ENCODE results near the gene TUNAR.

Gene TUNAR

DNA sequence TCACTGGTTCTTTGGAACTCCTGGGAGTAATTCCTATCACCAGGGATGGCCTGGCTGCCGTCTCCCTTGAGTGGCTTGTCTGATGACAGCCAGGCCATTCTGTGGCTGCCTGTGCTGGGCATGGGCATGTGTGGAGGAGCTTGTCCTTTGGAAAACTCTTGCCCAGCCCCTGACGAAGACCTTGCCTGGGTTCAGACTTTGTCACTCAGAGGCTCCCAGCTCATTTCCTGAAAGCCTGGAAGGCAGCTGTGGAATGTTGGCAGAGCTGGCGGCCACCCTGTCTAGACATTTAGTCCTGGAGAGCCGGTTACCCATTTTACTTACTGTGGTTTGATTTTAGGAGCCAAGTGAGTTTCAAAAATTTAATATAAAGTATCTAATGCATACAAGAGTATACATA, 34.0 kb downstream of the TUNAR start:
- no peaks in the 10 kb centered on the region for H3K36me3 ChIP-seq
- H3K27me3 ChIP-seq: peaks cover 5% of the 10 kb centered on the region; the same call in 1 of the 2 replicates
- TF ChIP-seq CTCF (IDR thresholded peaks at IDR 0.05; ENCODE audit: low read depth, low read length): no peak
- H3K9me3 ChIP-seq: no peaks in the 10 kb centered on the region
- H3K4me3 ChIP-seq (ENCODE audit: low read depth, low read length): no peak overlapping the region
- no peak for DNase-seq
- no peaks in the 10 kb centered on the region for H3K4me1 ChIP-seq

DNA sequence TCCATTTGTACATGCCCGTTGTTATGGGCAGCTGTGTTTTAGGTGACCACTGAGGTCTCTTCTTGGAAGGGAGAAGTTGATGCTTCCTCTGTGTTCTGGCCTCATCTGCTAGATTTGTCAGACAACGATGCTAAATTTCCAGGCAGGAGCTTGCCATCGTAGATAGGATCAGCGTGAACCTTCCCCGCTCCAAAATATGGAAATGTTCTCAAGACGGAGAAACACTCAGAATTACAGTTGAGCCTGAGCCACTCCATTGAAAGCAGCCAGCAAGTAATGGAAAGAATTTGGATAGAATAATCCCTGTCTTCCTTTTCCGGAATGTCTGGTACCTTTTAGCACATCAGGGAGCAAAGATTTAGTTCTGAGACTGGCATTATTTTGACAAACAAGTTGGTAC, 34.8 kb downstream of the TUNAR start:
- Histone ChIP-seq H3K9me3 (no peaks in the 10 kb centered on the region), H3K4me3 (ENCODE audit: low read depth, low read length) (no peak overlapping the region), H3K36me3 (no peaks in the 10 kb centered on the region), H3K27me3 (peaks cover 5% of the 10 kb centered on the region; the same call in 1 of the 2 replicates), H3K4me1 (no peaks in the 10 kb centered on the region)
- TF ChIP-seq CTCF (IDR thresholded peaks at IDR 0.05; ENCODE audit: low read depth, low read length): no peak
- no peak for DNase-seq

GRCh38 chr14:95915330-95915729, 38.7 kb downstream of the TUNAR start:
- no peak for DNase-seq
- Histone ChIP-seq H3K4me1 (no peaks in the 10 kb centered on the region), H3K4me3 (ENCODE audit: low read depth, low read length) (no peak overlapping the region), H3K9me3 (no peaks in the 10 kb centered on the region), H3K36me3 (no peaks in the 10 kb centered on the region), H3K27me3 (peaks cover 5% of the 10 kb centered on the region; the same call in 1 of the 2 replicates)
- no peak for TF ChIP-seq CTCF (IDR thresholded peaks at IDR 0.05; ENCODE audit: low read depth, low read length)

DNA sequence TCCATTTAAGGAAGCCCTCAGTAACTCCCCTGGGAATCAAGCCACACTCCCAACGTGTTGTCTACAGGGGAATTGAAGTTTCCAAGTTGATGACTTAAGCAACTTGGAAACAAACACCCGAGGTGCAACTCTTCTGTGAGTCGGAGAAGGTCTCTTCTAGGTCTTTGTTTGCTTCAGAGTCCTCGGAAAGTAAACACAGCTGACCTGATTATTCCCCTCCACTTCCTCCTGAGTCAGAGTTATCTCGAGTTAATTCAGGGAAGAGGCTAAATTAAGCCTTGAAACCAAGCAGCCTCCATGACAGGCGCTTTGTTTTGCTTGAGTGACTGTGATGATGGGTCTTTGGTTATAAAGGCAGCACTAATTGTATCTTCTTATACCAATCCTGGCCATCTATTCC, 41.8 kb downstream of the TUNAR start:
- no peaks in the 10 kb centered on the region for H3K9me3 ChIP-seq
- H3K4me3 ChIP-seq (ENCODE audit: low read depth, low read length): no peak overlapping the region
- no peak for DNase-seq
- TF ChIP-seq CTCF (IDR thresholded peaks at IDR 0.05; ENCODE audit: low read depth, low read length): no peak
- H3K4me1 ChIP-seq: no peaks in the 10 kb centered on the region
- no peaks in the 10 kb centered on the region for H3K36me3 ChIP-seq
- H3K27me3 ChIP-seq: no peaks in the 10 kb centered on the region

DNA sequence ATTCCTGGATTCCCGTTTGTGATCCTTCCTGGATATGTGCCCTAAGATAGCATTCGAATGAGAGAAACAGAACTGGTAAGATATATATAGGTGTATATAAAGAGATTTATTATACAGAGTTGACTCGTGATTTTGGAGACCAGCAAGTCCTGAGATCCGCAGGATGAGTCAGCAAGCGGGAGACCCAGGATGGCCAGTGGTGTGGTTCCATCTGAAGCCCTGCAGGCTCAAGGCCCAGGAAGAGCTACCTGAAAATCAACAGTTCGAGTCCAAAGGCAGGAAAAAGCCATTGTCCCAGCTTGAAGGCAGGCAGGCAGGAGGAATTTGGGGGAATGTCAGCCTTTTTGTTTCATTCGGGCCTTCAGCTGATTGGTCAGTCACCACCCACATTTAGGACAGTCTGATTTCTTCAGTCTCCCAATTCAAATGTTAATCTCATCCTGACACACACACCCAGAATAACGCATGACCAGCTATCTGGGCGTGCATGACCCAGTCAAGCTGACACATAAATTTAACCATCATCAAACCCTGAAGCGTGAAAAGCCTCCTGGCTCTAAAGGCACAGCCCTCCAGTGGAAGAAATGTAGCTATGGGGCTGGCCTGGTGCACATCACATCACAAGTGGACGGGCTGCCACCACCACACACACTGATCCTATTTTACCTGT, 44.3 kb downstream of the TUNAR start:
- Histone ChIP-seq H3K4me1 (no peaks in the 10 kb centered on the region), H3K9me3 (no peaks in the 10 kb centered on the region), H3K4me3 (ENCODE audit: low read depth, low read length) (no peak overlapping the region), H3K36me3 (no peaks in the 10 kb centered on the region), H3K27me3 (peaks cover 3% of the 10 kb centered on the region)
- no peak for DNase-seq
- no peak for TF ChIP-seq CTCF (IDR thresholded peaks at IDR 0.05; ENCODE audit: low read depth, low read length)

DNA sequence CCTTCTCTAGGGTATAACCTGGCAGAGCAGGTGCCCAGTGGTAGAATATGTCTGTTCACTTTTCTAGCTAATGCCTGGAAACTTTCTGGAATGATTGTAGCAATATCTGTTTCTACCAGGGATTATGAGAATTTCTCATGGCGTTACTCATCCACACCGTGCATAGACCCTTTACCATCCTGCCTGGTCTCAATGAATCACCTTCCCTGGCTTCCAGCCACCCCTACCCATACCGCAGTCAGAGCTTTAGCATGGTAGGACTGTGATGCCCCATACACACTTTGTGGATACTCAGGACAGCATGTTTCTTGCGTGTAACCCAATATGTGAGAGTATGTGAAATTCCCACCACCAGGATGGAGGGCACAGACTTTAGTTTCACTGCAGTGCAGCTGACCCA, 45.4 kb downstream of the TUNAR start:
- Histone ChIP-seq H3K27me3 (peaks cover 9% of the 10 kb centered on the region), H3K4me1 (no peaks in the 10 kb centered on the region), H3K4me3 (ENCODE audit: low read depth, low read length) (no peak overlapping the region), H3K9me3 (no peaks in the 10 kb centered on the region), H3K36me3 (no peaks in the 10 kb centered on the region)
- no peak for DNase-seq
- no peak for TF ChIP-seq CTCF (IDR thresholded peaks at IDR 0.05; ENCODE audit: low read depth, low read length)
